Neural cell (in vitro differentiated cells): Measurements from ENCODE around the gene SHC2. TPM values are rescaled to one million over a fixed set of nuclear protein-coding genes. Genes with fewer than 3 reads are reported as not detected.

Experiments
- H2AFZ ChIP-seq: fragments of 200-600, 300-800 bp; sonication (generic), shearing (Covaris generic); 2 replicates; pipeline ENCODE4 v1.6.0; 2014; ENCODE audit warnings: low read depth, mild to moderate bottlenecking, antibody characterized with exemption, low read length, moderate library complexity
- H3F3A ChIP-seq: fragments of 200-600 bp; shearing (Covaris generic); 2 replicates; pipeline ENCODE4 v1.6.1; 2016; ENCODE audit warnings: mild to moderate bottlenecking, moderate library complexity, mixed read lengths, antibody characterized with exemption, low read length; ENCODE audit not compliant: insufficient read depth, poor library complexity, severe bottlenecking
- H3K27ac ChIP-seq: fragments of 200-600, 300-800 bp; sonication (generic), shearing (Covaris generic); 2 replicates; pipeline ENCODE4 v1.5.1; 2014; ENCODE audit warnings: mild to moderate bottlenecking, low read length, moderate library complexity
- H3K27me3 ChIP-seq: fragments of 300-800, 200-600 bp; sonication (generic), shearing (Covaris generic); 2 replicates; pipeline ENCODE4 v1.6.0; 2014; ENCODE audit warnings: mild to moderate bottlenecking, low read depth, low read length, moderate library complexity; ENCODE audit not compliant: insufficient read depth
- H3K36me3 ChIP-seq: fragments of 300-800, 200-600 bp; sonication (generic), shearing (Covaris generic); 2 replicates; pipeline ENCODE4 v1.5.1; 2014; ENCODE audit warnings: mild to moderate bottlenecking, antibody characterized with exemption, low read length, moderate library complexity; ENCODE audit not compliant: insufficient read depth
- H3K4me2 ChIP-seq: fragments of 300-800, 200-600 bp; sonication (generic), shearing (Covaris generic); 2 replicates; pipeline ENCODE4 v1.6.0; 2014; ENCODE audit warnings: mild to moderate bottlenecking, low read length
- H3K4me3 ChIP-seq: fragments of 300-800, 200-600 bp; sonication (generic), shearing (Covaris generic); 2 replicates; pipeline ENCODE4 v1.5.1; 2014; ENCODE audit warnings: mild to moderate bottlenecking, low read length, moderate library complexity
- H3K79me2 ChIP-seq: fragments of 200-600 bp; shearing (Covaris generic); replicated peaks from 2 replicates; pipeline ENCODE4 v1.6.0; 2014; ENCODE audit warnings: mild to moderate bottlenecking, low read length, moderate library complexity; ENCODE audit not compliant: insufficient read depth
- H3K9ac ChIP-seq: fragments of 300-800, 200-600 bp; sonication (generic), shearing (Covaris generic); 2 replicates; pipeline ENCODE4 v1.6.1; 2016; ENCODE audit warnings: mild to moderate bottlenecking, low read length, mixed read lengths
- H3K9me2 ChIP-seq: fragments of 200-600 bp; shearing (Covaris generic); 2 replicates; pipeline ENCODE4 v1.6.1; 2016; ENCODE audit warnings: mild to moderate bottlenecking, low read length, mixed read lengths; ENCODE audit not compliant: insufficient read depth
- H3K9me3 ChIP-seq: fragments of 200-600, 300-800 bp; sonication (generic), shearing (Covaris generic); 2 replicates; pipeline ENCODE4 v1.6.1; 2016; ENCODE audit warnings: mild to moderate bottlenecking, mixed run types, low read length, moderate library complexity, mixed read lengths
- H4K20me1 ChIP-seq: fragments of 200-600 bp; shearing (Covaris generic); 2 replicates; pipeline ENCODE4 v1.6.1; 2016; ENCODE audit warnings: mild to moderate bottlenecking, mixed run types; ENCODE audit not compliant: insufficient read depth
- CTCF ChIP-seq: fragments of 450-650 bp; IDR thresholded peaks from 2 replicates; pipeline ENCODE4 v1.5.1; 2014; ENCODE audit warnings: antibody characterized with exemption, mild to moderate bottlenecking, moderate library complexity; ENCODE audit not compliant: poor library complexity, severe bottlenecking
- EP300 ChIP-seq: fragments of 450-650 bp; conservative IDR thresholded peaks from 2 replicates; pipeline ENCODE4 v1.6.1; 2014; ENCODE audit warnings: antibody characterized with exemption, mild to moderate bottlenecking, moderate library complexity; ENCODE audit not compliant: poor library complexity, severe bottlenecking
- EZH2 ChIP-seq: fragments of 200-600, 300-800 bp; shearing (Covaris generic), sonication (generic); IDR thresholded peaks from 2 replicates; pipeline ENCODE4 v1.6.1; 2014; ENCODE audit warnings: antibody characterized with exemption, low read length, borderline replicate concordance, mild to moderate bottlenecking; ENCODE audit not compliant: insufficient read depth, poor library complexity, severe bottlenecking
- MXI1 ChIP-seq: fragments of 450-650 bp; conservative IDR thresholded peaks from 2 replicates; pipeline ENCODE4 v1.6.1; 2014; ENCODE audit warnings: antibody characterized with exemption, mild to moderate bottlenecking; ENCODE audit not compliant: poor library complexity, severe bottlenecking
- POLR2AphosphoS5 ChIP-seq: IDR thresholded peaks from 2 replicates; pipeline ENCODE4 v1.6.1; 2012
- RAD21 ChIP-seq: fragments of 450-650 bp; conservative IDR thresholded peaks from 2 replicates; pipeline ENCODE4 v1.6.1; 2014; ENCODE audit warnings: antibody characterized with exemption, mild to moderate bottlenecking, moderate library complexity
- SMC3 ChIP-seq: fragments of 450-650 bp; conservative IDR thresholded peaks from 2 replicates; pipeline ENCODE4 v1.6.1; 2014; ENCODE audit warnings: antibody characterized with exemption, mild to moderate bottlenecking, moderate library complexity; ENCODE audit not compliant: poor library complexity
- TAF1 ChIP-seq: IDR thresholded peaks from 2 replicates; pipeline ENCODE4 v1.6.1; 2012; ENCODE audit warnings: low read depth
- polyA plus RNA-seq: library from polyadenylated mRNA; depleted of rRNA; stranded (reverse); fragments of >200 nt; gene quantifications from 2 replicates; pipeline ENCODE4 v1.2.3, GENCODE V29; 2014
- TF ChIP-seq, protein P1 (sequence below): IDR thresholded peaks from 2 replicates; pipeline ENCODE4 v1.6.1; 2012; ENCODE audit warnings: borderline replicate concordance

SHC2 gene
- polyA plus RNA-seq, 1 donor from 2014 or later, result 75.8 TPM

GRCh38 chr19:422213-422916, 38.5 kb downstream of the SHC2 start:
- no peak overlapping the region for H2AFZ ChIP-seq
- H3K9ac ChIP-seq, result no peak overlapping the region
- TF ChIP-seq TAF1 (no peak), EP300 (no peak)
- no peaks in the 10 kb centered on the region for H3K27me3 ChIP-seq
- H4K20me1 ChIP-seq, result no peaks in the 10 kb centered on the region
- H3K4me2 ChIP-seq, result no peak overlapping the region
- H3K4me3 ChIP-seq, result no peak overlapping the region
- H3F3A ChIP-seq, result no peaks in the 10 kb centered on the region
- no peaks in the 10 kb centered on the region for H3K9me2 ChIP-seq
- H3K36me3 ChIP-seq, result no peaks in the 10 kb centered on the region
- H3K9me3 ChIP-seq, result no peaks in the 10 kb centered on the region
- H3K27ac ChIP-seq, result no peak overlapping the region
- H3K79me2 ChIP-seq, result no peaks in the 10 kb centered on the region

DNA sequence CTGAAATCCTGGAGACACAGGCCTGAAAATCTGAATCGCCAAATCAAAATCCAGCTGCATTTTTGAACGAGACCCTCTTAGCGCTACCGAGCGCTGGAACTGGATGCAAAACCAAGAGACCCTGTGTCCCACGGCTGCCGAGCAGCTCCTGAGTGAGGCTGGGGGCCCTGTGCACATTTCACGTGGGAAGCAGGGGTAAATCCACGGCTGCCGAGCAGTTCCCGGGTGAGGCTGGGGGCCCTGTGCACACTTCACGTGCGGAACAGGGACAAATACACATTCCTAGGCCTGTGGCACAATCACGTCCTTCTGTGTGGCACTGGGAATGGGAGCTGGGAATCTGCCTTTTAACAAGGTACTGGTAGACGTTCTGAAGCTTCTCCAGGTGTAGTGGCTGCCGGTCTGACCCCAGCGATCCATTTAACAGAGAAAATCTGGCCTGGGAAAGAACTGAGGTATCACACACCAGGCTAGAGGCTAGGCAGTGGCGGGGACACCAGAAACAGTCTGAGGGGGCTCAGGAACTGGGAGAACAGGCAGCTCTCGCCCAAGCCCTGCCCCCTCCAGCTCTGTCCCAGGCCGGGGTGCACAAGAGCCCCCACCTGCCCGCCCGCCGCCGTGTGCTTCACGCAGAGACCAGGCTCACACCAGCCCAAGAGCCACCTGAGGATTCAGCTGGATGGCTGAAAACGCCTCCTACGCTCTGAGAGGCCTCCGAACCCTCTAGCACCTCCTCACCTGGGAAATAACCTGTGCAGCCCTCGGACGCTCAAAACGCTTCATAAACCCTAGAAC, 40.9 kb downstream of the SHC2 start:
- Histone ChIP-seq H4K20me1 (no peaks in the 10 kb centered on the region), H3K4me3 (no peak overlapping the region), H3K27ac (no peak overlapping the region), H3K4me2 (no peak overlapping the region), H3F3A (no peaks in the 10 kb centered on the region), H2AFZ (no peak overlapping the region), H3K79me2 (no peaks in the 10 kb centered on the region), H3K9me2 (no peaks in the 10 kb centered on the region), H3K27me3 (no peaks in the 10 kb centered on the region), H3K36me3 (no peaks in the 10 kb centered on the region), H3K9ac (no peak overlapping the region), H3K9me3 (no peaks in the 10 kb centered on the region)
- TF ChIP-seq SMC3 (no peak), CTCF (no peak), EZH2 (no peak), TAF1 (no peak), POLR2AphosphoS5 (no peak), EP300 (no peak), MXI1 (no peak), RAD21 (no peak)
- TF ChIP-seq, protein P1, sequence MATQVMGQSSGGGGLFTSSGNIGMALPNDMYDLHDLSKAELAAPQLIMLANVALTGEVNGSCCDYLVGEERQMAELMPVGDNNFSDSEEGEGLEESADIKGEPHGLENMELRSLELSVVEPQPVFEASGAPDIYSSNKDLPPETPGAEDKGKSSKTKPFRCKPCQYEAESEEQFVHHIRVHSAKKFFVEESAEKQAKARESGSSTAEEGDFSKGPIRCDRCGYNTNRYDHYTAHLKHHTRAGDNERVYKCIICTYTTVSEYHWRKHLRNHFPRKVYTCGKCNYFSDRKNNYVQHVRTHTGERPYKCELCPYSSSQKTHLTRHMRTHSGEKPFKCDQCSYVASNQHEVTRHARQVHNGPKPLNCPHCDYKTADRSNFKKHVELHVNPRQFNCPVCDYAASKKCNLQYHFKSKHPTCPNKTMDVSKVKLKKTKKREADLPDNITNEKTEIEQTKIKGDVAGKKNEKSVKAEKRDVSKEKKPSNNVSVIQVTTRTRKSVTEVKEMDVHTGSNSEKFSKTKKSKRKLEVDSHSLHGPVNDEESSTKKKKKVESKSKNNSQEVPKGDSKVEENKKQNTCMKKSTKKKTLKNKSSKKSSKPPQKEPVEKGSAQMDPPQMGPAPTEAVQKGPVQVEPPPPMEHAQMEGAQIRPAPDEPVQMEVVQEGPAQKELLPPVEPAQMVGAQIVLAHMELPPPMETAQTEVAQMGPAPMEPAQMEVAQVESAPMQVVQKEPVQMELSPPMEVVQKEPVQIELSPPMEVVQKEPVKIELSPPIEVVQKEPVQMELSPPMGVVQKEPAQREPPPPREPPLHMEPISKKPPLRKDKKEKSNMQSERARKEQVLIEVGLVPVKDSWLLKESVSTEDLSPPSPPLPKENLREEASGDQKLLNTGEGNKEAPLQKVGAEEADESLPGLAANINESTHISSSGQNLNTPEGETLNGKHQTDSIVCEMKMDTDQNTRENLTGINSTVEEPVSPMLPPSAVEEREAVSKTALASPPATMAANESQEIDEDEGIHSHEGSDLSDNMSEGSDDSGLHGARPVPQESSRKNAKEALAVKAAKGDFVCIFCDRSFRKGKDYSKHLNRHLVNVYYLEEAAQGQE, result no peak
